Prostate gland (tissue), 2 donors: ENCODE measurements around the gene PAX2.
"Not testable (repeated sequence)": the region's sequence is repeated elsewhere in the genome, so short reads cannot be mapped to it uniquely, and the experiment has no call there.

Source experiments
- POLR2AphosphoS5 ChIP-seq: sonication (generic); formaldehyde crosslinking; IDR thresholded peaks from one replicate; pipeline ENCODE4 v1.6.1; 2017; ENCODE audit warnings: antibody characterized with exemption
- TF ChIP-seq, protein P1 (sequence below), 4 experiments: fragments of 200-600 bp in 2 of 4; fragments of 450-650 bp in 2 of 4; sonication (generic) in 2 of 4; IDR thresholded peaks; 1 replicate in 3 of 4; 2 replicates in 1 of 4; pipeline ENCODE4 v1.5.1; 2016 to 2019; ENCODE audit warnings: antibody characterized with exemption in 4 of 4, mild to moderate bottlenecking in 2 of 4, moderate library complexity in 2 of 4

DNA sequence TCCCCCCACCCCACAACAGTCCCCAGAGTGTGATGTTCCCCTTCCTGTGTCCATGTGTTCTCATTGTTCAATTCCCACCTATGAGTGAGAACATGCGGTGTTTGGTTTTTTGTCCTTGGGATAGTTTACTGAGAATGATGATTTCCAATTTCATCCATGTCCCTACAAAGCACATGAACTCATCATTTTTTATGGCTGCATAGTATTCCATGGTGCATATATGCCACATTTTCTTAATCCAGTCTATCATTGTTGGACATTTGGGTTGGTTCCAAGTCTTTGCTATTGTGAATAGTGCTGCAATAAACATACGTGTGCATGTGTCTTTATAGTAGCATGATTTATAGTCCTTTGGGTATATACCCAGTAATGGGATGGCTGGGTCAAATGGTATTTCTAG, 43.7 kb upstream of the PAX2 start:
- TF ChIP-seq, protein P1, sequence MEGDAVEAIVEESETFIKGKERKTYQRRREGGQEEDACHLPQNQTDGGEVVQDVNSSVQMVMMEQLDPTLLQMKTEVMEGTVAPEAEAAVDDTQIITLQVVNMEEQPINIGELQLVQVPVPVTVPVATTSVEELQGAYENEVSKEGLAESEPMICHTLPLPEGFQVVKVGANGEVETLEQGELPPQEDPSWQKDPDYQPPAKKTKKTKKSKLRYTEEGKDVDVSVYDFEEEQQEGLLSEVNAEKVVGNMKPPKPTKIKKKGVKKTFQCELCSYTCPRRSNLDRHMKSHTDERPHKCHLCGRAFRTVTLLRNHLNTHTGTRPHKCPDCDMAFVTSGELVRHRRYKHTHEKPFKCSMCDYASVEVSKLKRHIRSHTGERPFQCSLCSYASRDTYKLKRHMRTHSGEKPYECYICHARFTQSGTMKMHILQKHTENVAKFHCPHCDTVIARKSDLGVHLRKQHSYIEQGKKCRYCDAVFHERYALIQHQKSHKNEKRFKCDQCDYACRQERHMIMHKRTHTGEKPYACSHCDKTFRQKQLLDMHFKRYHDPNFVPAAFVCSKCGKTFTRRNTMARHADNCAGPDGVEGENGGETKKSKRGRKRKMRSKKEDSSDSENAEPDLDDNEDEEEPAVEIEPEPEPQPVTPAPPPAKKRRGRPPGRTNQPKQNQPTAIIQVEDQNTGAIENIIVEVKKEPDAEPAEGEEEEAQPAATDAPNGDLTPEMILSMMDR (IDR thresholded peaks at IDR 0.05): not testable (repeated sequence)
- TF ChIP-seq POLR2AphosphoS5: not testable (repeated sequence)
